Amniotic stem cell (primary cell): ENCODE results near the gene GPR50.

Experiments used
- DNase-seq: peaks from one replicate; lab custom pipeline; 2025; lab: John Stamatoyannopoulos, UW

GPR50 gene

GRCh38 chrX:151227627-151228026 is 51.2 kb downstream of the GPR50 start:
- DNase-seq, result no peak

- no peak for DNase-seq
Measured at GRCh38 chrX:151228935-151229334, 52.6 kb downstream of the GPR50 start.
